Activated T-helper 1 cell treated with Interleukin-2 at 50 U/mL for 16 hours (primary cell): ENCODE measurements around the gene RESP18.
A peak's percentile ranks its signal among the peaks of the same experiment; 100 is the strongest.
"Not testable (repeated sequence)": the region's sequence is repeated elsewhere in the genome, so short reads cannot be mapped to it uniquely, and the experiment has no call there.

Experiments used
- DNase-seq: peaks from one replicate; pipeline ENCODE4 v3.0.0-alpha.2; 2020; ENCODE audit warnings: low read depth

RESP18 gene

GRCh38 chr2:219291910-219292490, 40.5 kb downstream of the RESP18 start:
- DNase-seq: no peak

DNA sequence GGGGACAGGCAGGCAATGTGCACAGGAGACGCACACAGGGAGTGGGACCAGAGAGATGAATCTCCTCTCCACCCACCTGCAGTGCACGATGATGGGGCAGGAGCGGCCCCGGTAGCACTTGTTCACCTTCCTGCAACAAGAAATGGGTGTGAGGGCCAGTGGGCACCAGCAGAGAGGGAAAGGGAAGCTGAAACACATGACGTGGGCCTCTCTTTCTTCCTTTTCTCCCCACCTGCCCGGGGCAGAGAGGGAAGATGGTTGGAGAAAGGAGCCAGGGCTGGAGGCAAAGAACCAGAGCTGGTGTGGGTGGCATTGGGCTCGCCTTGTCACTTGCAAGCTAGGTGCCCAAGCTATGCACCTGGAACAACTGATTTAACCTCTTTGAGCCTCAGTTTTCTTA, 41.1 kb downstream of the RESP18 start:
- no peak for DNase-seq

- DNase-seq: no peak
These were observed 42.0 kb downstream of the RESP18 start for GRCh38 chr2:219290381-219291171.

DNA sequence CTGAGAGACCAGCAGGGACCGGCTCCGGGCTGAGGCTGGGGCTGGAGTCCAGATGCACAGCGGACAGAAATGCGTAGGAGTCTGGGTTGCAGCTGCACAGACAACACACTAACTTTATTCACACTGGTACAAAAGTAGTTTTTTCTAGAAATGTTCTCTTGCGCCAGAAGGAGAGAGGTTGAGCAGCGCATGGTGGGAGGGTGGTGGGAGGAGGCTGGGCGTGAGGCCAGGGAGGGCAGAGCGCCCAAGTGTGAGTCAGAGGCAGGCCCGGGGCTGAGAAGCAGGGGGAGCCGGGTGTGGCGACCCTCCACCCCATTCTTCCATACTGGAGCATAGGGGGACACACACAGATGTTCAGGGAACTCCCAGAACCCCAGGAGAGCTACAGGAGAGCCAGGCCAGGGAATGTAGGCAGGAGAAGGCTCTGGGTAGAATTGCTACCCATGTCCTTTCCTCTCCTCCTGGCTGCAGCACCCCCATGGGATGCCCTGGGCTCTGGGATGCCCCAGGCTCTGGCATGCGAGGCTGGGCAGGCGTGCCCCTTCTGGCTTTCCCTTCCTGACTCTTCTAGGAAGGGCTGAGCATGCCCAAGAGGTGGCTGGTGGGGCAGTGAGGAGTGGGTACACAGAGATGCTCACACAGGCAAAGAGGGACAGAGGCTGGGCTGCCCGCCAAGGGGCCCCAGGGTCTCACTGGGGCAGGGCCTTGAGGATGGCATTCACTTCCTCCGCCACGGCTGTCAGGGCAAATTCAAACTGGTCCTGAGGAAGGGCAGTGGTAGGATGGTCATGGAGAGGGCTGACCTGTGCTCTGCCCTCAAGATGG, 42.8 kb downstream of the RESP18 start:
- DNase-seq: no peak

DNA sequence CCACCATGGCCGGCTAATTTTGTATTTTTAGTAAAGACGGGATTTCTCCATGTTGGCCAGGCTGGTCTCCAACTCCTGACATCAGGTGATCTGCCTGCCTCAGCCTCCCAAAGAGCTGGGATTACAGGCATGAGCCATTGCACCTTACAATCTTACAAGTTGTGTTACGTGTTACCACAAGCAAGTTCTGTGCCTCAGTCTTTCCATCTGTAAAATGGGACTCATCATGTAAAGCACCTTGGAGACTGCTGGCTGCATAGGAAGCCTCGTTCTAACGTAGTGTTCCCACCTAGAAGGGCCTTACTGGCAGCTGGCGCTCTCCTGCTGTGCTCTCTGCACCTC, 43.4 kb downstream of the RESP18 start:
- DNase-seq: no peak

DNA sequence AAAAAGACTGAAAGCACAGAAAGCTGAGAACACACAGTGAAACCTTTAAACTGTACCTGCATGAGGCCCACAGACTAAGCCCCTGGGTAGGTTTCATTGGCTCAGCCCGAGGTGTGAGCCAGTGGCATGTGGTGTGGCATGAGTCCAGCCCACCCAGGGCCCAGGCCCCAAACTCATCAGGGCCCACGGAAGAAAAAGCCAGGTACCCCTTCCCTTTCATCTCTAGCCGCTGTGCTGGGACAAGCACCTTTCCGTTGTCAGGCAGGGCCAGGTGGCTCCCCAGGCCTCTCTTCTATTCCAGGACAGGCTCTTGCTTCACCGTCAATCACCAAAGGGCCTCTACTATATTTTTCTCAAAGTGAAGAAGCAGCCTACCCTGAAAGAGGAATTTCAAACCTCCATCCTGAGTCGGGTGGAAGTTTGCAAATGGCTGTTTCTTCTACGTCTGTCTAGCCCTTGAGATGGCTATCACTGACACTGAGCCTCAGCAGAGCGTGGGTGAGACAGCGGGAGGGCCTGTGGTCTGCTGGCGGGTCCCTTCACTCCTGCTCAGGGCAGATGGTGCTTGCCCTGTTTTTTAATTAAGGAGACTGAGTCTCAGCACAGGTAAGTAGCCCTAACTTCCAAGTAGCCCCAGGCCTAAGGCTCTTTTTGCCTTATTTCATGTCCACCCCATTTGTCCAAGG, 44.8 kb downstream of the RESP18 start:
- DNase-seq: no peak

GRCh38 chr2:219287116-219287440, 45.5 kb downstream of the RESP18 start:
- DNase-seq: not testable (repeated sequence)

- DNase-seq: no peak
These were observed 46.0 kb downstream of the RESP18 start for GRCh38 chr2:219286436-219287115.

DNA sequence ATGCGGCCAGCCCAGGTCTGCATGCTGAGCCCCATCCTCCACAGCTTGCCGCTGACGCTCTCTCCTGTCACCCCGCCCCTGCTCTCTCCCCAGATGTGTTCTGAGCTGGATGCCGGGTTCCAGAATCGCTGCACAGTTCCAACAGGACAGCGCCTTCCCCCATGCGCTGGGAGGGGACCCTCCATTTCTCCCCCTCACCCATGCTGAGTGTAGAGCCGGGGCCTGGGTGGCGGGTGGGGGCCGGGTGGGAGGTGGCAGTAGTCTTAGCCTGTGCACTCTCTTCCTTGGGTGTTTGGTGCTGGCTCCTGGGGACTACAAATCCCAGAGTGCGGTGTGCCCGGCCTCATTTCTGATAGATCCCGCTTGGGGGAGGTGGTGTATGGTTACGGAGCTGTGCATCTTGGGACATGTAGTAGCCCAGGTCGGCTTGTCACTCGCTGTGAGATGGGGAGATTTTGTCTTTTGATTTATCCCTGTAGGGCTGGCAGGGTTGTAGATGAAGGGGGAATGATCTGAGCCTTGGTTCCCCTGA, 46.6 kb downstream of the RESP18 start:
- DNase-seq: no peak

- no peak for DNase-seq
These were observed 47.2 kb downstream of the RESP18 start for GRCh38 chr2:219285373-219285735.

DNA sequence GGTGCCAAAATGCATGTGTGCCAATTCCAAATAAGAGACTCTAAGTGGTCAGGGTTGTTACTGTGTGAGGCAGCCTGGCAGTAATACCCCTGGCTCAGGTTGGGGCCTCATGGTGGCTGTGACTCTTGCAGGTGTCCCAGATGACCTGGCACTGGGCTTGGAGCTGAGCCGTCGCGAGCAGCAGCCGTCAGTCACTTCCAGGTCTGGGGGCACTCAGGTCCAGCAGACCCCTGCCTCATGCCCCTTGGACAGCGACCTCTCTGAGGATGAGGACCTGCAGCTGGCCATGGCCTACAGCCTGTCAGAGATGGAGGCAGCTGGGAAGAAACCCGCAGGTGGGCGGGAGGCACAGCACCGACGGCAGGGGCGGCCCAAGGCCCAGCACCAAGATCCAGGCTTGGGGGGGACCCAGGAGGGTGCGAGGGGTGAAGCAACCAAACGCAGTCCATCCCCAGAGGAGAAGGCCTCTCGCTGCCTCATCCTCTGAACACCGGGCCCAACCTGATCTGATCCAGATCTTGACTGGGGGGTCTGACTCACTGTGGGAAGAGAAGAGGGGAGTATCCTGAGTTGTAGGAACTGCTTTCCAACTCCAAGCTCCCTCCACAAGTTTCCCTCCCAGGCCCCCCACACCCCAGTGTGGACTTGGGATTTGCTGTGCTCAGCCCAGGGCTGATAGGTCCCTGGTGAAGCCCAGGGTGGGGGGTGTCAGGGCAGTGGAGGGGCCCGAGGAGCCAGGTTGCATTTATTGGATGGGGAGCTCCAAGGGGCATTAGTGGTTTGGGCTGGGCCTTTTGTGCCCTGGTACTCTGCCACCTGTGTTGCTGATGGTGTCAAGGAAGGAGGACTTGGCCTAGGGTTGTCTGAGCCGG, 47.8 kb downstream of the RESP18 start:
- no peak for DNase-seq

GRCh38 chr2:219282943-219283581, 49.5 kb downstream of the RESP18 start:
- DNase-seq: no peak

- no peak for DNase-seq
These were observed 50.2 kb downstream of the RESP18 start for GRCh38 chr2:219282375-219282774.

GRCh38 chr2:219281588-219281987, 51.0 kb downstream of the RESP18 start:
- no peak for DNase-seq

- DNase-seq: no peak
These were observed 51.9 kb downstream of the RESP18 start for GRCh38 chr2:219280651-219281050.

DNA sequence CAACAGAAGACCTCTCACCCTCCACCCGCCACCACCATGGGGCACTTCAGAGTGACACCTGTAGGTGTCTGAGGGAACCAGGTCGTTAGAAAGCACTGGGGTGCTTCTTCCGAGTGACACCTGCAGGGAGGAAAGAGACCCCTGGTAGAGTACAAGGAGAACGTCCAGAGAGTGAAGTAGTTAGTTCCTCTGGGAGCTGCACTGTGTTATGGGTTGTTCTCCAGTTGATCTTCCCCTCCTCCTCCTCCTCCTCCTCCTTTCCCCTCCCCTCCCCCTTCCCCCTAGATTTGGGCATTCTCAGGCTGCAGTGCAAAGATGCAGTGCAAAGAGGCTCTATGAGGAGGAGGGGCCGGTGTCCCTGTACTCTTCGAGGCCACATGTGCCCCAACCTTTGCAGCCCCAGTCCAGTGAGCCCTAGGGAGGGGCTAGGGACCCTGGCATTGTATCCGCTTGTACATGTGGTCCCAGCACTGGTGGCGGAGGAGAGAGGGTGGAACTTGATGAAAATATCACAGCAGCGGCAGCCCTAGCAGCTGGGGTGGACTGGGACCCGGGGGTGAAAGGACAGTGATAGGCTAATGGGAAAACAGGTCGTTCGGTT, 52.5 kb downstream of the RESP18 start:
- DNase-seq: no peak

DNA sequence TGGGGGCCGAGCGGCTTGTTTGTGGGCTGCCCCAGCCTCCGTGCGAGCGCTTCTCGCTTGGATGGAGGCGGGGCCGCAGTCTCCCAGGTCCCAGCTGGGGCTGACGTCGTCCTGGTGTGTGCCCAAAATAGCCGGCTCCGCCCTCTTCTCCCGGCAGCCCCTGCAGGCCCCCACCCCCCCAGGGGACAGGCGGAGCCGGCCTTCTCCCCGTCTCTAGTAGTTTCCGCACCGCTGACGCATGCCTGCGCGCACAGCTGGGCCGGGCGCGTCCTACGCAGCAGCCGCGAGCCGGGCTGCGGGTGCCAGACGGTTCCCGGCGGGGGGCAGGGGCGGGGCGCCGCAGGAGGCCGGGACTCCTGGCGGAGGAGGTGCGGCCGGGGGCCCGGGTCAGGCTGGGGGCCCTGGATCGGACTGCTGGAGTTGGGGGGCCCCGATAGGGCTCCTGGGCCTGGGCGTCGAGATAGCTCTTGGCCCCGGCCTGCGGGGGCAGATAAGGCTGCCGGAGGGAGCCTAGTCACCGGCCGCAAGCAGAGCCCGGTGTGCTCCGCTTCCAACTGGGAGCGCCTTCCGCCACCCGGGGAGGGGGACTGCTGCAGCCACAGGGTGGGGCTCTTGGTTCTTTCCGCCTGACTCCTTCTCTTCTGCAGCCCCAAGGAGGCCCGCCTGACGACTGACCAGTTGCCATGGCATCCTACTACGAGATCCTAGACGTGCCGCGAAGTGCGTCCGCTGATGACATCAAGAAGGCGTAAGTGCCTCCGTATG, 53.2 kb downstream of the RESP18 start, which contains the start of gene DNAJB2:
Gene DNAJB2 (plus strand): TSS at position 216 of the 765 bp plus-strand sequence. CDS start 468 bp downstream, at position 684.
- peak; percentile 99 for DNase-seq

DNA sequence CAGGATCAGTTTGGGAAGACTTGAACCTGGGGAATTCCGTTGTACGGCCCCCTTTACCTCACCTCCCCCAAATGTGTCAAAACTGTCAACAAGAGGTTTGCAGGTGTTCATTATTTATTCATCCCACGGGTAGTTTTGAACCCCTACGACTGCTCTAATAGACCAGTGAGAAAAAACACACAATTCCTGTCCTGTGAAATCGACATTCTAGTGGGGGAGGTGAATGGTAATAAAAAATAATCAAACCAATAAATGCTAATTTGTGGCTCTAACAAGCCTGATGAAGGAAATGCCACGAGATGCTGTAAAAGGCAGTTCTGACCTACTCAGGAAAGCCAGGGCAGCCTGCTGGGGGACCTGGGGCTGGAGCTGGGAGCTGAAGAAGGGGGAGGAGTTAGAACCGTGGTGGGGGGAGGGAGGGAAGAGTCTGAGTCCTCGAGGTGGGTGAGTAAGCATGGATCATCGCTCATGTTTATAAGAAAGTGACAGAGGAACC, 53.8 kb downstream of the RESP18 start:
- no peak for DNase-seq
